ENCODE measurements around the gene RFNG.

Gene RFNG

DNA sequence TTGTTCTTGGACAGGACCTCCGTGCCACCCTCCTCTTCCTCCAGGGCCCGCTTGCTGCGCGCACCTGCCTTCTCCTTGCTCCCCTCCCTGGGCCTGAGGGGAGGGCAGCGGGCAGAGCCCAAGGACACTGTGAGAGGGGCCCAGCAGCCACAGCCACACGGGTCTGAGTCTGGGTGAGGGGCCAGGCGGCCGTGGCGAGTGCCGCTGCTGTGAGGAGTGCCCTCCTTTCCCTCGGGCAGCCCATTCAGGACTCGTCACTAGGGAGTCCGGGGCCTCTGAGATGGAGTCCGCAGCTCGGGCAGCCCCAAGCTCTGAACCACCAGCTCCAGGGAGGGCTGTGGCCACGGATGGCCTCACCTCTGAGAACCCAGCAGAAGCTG, 8.4 kb upstream of the RFNG start:
- H3K36me3 ChIP-seq (ENCODE audit: control insufficient read depth, insufficient read depth, low read length), result peaks cover 85% of the 10 kb centered on the region
- no peak overlapping the region for H3K4me3 ChIP-seq (ENCODE audit: low read depth, low read length)
- H3K27me3 ChIP-seq (ENCODE audit: control insufficient read depth, insufficient read depth, low read length), result no peaks in the 10 kb centered on the region
- H3K27ac ChIP-seq (ENCODE audit: low read depth, low read length), result no peak overlapping the region
- no peaks in the 10 kb centered on the region for H3K9me3 ChIP-seq (ENCODE audit: control insufficient read depth, insufficient read depth, low read depth, low read length)
- H3K9ac ChIP-seq (ENCODE audit: low read length), result no peak overlapping the region
- 0 out of 2 replicates have a peak, but pooled peaks cover 4% of the 10 kb centered on the region for H3K4me1 ChIP-seq (ENCODE audit: control insufficient read depth, insufficient read depth, low read length)

DNA sequence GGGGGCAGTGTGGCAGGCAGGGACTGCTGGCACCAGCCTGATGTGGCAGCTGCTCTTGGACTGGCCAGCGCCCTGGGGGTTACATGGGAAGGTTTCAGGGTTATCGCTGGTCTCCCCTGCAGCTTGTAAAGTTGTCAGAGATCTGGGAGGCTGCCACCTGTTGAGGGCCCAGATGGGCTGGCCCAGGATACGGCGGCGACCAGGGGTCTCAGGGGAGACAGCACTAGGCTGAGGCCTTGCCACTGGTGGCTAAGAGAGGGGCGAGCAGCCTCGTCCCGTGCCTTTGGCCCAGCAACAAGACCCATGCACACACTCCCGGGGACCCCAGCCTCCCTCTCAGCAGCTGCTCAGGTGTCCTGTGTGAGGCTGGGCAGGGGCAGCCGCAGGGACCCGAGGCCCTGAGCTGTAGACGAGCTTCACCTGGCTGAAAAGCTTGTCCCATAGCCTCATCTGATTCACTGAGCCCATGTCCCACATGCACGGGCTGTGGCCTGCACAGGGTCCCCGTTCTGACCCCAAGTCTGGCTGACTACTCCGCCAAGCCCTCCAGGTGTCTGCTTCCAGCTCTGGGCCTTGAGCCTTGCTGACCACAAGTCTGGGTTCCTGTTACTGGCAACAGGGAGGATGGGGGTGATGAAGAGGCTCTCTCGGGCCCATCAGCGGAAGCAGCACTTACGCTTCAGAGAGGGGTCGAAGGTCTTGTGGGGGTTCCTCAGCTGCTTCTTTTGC, 7.8 kb upstream of the RFNG start:
- H3K4me3 ChIP-seq (ENCODE audit: low read depth, low read length), result no peak overlapping the region
- H3K4me1 ChIP-seq (ENCODE audit: control insufficient read depth, insufficient read depth, low read length), result 0 out of 2 replicates have a peak, but pooled peaks cover 3% of the 10 kb centered on the region
- H3K27me3 ChIP-seq (ENCODE audit: control insufficient read depth, insufficient read depth, low read length), result no peaks in the 10 kb centered on the region
- H3K9me3 ChIP-seq (ENCODE audit: control insufficient read depth, insufficient read depth, low read depth, low read length), result no peaks in the 10 kb centered on the region
- H3K27ac ChIP-seq (ENCODE audit: low read depth, low read length), result no peak overlapping the region
- peaks cover 91% of the 10 kb centered on the region for H3K36me3 ChIP-seq (ENCODE audit: control insufficient read depth, insufficient read depth, low read length)
- H3K9ac ChIP-seq (ENCODE audit: low read length), result no peak overlapping the region

DNA sequence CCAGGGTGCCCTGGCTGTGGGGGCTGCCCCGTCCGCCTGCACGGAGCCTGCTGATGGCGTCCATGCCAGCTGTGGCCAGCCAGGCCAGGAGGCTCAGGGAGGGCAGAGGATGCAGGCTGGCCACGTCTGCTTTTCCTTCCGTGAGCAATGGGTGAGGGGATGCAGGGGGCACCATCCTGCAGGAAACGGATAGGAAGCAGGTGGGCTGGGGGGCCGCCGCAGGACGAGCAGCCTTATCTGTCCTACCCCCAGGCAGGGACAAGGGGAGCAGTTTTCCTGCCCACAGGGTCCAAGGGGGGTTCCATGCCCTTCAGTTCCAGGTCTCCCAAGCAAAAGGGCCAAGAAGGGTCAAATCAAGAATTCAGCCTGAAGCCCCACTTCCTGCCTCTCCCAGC, 7.2 kb upstream of the RFNG start:
- Histone ChIP-seq H3K9ac (ENCODE audit: low read length) (no peak overlapping the region), H3K4me3 (ENCODE audit: low read depth, low read length) (no peak overlapping the region), H3K9me3 (ENCODE audit: control insufficient read depth, insufficient read depth, low read depth, low read length) (no peaks in the 10 kb centered on the region), H3K27me3 (ENCODE audit: control insufficient read depth, insufficient read depth, low read length) (no peaks in the 10 kb centered on the region), H3K27ac (ENCODE audit: low read depth, low read length) (no peak overlapping the region), H3K4me1 (ENCODE audit: control insufficient read depth, insufficient read depth, low read length) (no peaks in the 10 kb centered on the region), H3K36me3 (ENCODE audit: control insufficient read depth, insufficient read depth, low read length) (peaks cover 96% of the 10 kb centered on the region)

DNA sequence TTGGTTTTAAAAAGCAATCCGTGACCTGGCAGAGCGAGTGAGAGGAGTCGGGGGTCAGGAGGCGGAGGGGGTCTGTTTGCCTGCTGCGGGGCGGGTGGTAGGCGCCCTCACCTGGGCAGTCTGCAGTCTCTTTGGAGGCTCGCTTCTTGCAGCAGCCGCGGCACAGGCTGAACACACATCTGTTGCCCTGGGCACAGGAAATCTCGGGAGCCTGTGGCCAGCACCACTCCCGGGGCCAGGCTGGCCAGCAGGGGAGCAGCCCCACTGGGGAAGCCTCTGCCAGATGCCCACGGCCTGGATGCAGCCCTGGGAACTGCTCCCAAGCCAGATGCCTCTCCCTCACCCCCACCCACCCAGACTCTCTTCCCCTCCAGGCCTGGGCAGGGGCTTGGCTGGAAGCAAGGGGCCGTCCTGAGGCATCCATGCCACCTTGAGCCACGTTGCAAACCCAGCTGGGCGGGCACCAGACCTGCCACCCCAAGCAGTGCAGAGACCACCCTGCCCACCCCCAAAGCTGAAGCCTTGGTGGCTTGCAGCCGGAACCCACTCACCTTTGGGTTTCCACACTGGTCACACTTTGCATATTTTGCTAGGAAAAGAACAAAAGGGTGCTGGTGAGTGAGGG, 6.7 kb upstream of the RFNG start:
- Histone ChIP-seq H3K4me1 (ENCODE audit: control insufficient read depth, insufficient read depth, low read length) (no peaks in the 10 kb centered on the region), H3K27ac (ENCODE audit: low read depth, low read length) (no peak overlapping the region), H3K9ac (ENCODE audit: low read length) (no peak overlapping the region), H3K27me3 (ENCODE audit: control insufficient read depth, insufficient read depth, low read length) (no peaks in the 10 kb centered on the region), H3K9me3 (ENCODE audit: control insufficient read depth, insufficient read depth, low read depth, low read length) (no peaks in the 10 kb centered on the region), H3K36me3 (ENCODE audit: control insufficient read depth, insufficient read depth, low read length) (peaks cover 96% of the 10 kb centered on the region), H3K4me3 (ENCODE audit: low read depth, low read length) (no peak overlapping the region)

DNA sequence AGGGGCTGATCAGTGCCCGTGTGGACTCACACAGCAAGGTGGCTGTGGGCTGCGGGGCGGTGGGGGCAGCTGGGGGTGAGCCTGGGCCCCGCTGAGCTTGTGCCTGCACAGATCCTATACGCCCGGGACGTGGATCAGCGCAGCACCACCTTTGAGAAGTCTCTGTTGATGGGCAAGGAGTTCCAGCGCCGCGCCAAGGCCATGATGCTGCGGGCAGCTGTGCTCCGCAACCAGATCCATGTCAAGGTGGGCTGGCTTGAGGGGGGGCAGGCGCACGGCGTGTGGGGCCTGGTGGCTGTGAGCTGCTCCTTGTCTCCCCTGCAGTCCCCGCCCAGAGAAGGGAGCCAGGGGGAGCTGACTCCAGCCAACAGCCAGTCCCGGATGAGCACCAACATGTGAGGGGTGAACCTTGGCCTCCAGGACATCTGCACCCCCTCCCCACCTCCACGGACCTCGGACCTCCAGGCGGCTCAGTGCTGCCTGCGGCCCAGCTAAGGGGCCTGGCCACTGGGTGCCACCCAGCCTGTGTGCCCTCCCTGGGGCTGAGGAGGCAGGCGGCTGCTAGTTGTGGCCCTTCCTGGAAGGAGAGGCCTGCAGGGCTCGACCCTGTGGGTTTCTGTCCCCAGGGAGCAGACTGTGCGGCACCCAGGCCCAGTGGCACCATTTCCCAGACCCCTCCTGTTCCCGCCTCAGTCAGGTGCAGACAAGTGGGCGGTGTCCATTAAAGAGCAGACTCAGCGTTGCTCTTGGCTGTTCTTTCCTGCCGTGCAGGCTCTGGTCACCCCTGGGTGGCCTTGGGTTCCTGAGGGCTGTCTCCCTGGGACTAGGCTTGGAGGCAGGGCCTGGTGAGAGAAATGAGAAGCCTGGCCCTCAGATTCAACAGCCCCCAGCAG, 5.4 kb upstream of the RFNG start:
- Histone ChIP-seq H3K9ac (ENCODE audit: low read length) (no peak overlapping the region), H3K36me3 (ENCODE audit: control insufficient read depth, insufficient read depth, low read length) (peaks cover 87% of the 10 kb centered on the region), H3K4me1 (ENCODE audit: control insufficient read depth, insufficient read depth, low read length) (peaks cover 3% of the 10 kb centered on the region; the same call in 1 of the 2 replicates), H3K9me3 (ENCODE audit: control insufficient read depth, insufficient read depth, low read depth, low read length) (no peaks in the 10 kb centered on the region), H3K4me3 (ENCODE audit: low read depth, low read length) (no peak overlapping the region), H3K27me3 (ENCODE audit: control insufficient read depth, insufficient read depth, low read length) (no peaks in the 10 kb centered on the region), H3K27ac (ENCODE audit: low read depth, low read length) (no peak overlapping the region)

DNA sequence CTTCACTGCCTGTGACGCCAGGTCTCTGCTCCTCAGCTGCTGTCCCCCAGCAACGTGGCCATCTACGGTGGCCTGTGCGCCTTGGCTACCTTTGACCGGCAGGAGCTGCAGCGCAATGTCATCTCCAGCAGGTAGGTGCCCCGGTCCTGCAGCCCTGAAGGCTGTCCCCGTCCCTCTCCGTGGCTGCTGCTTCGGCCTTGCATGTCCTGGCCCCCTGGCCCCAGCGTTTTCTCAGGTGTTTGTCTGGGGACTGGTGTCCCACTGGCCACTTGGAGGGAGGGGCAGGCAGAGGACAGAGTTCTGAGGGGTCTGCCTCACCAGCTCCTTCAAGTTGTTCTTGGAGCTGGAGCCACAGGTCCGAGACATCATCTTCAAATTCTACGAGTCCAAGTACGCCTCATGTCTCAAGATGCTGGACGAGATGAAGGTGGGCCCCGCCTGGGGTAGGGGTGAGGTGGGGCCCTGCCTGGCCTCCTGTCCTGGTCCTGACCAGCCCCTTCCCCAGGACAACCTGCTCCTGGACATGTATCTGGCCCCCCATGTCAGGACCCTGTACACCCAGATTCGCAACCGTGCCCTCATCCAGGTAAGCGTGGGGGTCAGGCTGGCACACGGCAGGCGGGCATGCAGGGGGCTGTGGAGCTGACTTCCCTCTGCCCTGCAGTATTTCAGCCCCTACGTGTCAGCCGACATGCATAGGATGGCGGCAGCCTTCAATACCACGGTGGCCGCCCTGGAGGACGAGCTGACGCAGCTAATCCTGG, 4.5 kb upstream of the RFNG start:
- peaks cover 80% of the 10 kb centered on the region for H3K36me3 ChIP-seq (ENCODE audit: control insufficient read depth, insufficient read depth, low read length)
- no peaks in the 10 kb centered on the region for H3K27me3 ChIP-seq (ENCODE audit: control insufficient read depth, insufficient read depth, low read length)
- H3K9me3 ChIP-seq (ENCODE audit: control insufficient read depth, insufficient read depth, low read depth, low read length), result no peaks in the 10 kb centered on the region
- no peak overlapping the region for H3K9ac ChIP-seq (ENCODE audit: low read length)
- no peak overlapping the region for H3K4me3 ChIP-seq (ENCODE audit: low read depth, low read length)
- H3K27ac ChIP-seq (ENCODE audit: low read depth, low read length), result no peak overlapping the region
- peaks cover 3% of the 10 kb centered on the region; the same call in 1 of the 2 replicates for H3K4me1 ChIP-seq (ENCODE audit: control insufficient read depth, insufficient read depth, low read length)

DNA sequence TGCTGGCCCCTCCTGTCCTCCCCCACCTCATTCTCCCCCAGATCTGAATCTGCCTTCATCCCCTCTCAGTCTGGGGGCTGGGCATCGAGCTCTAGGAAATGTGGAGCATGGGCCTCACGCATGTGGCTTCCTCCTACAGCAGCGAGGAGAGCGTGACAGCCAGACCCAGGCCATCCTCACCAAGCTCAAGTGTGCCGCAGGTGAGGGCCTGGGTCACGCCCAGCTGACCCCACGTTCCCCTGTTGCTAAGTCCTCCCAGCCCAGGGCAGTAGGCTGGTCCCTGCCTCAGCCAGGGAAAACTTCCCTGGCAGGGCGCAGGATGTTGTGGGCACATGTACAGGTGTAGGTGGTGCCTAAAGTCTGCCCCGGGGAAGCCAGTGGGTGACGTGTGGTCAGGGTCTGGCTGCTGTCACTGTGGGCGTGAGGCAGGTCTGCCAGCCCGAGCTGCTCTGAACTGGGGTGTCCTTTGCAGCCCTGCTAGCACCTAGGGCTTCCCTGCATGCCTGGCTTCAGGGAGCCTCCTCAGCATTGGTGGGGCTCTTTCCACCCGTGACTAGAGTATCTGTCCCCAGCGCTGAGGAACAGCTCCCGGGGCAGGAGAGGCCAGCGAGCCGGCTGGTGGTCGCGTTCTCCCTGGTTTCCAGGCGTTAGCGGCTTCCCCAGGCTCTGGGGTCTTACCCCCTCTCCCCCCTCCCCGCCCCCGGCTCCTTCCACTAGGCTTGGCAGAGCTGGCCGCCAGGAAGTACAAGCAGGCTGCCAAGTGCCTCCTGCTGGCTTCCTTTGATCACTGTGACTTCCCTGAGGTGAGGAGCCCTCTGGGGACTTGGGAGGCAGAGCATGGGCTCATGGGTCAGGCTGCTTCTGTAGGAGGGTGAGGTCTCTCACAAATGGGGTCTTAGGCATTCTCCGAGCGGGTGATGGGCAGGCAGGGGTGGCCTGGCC, 3.7 kb upstream of the RFNG start:
- Histone ChIP-seq H3K4me3 (ENCODE audit: low read depth, low read length) (no peak overlapping the region), H3K27me3 (ENCODE audit: control insufficient read depth, insufficient read depth, low read length) (no peaks in the 10 kb centered on the region), H3K9me3 (ENCODE audit: control insufficient read depth, insufficient read depth, low read depth, low read length) (no peaks in the 10 kb centered on the region), H3K4me1 (ENCODE audit: control insufficient read depth, insufficient read depth, low read length) (peaks cover 9% of the 10 kb centered on the region), H3K36me3 (ENCODE audit: control insufficient read depth, insufficient read depth, low read length) (peaks cover 73% of the 10 kb centered on the region), H3K9ac (ENCODE audit: low read length) (no peak overlapping the region), H3K27ac (ENCODE audit: low read depth, low read length) (no peak overlapping the region)

DNA sequence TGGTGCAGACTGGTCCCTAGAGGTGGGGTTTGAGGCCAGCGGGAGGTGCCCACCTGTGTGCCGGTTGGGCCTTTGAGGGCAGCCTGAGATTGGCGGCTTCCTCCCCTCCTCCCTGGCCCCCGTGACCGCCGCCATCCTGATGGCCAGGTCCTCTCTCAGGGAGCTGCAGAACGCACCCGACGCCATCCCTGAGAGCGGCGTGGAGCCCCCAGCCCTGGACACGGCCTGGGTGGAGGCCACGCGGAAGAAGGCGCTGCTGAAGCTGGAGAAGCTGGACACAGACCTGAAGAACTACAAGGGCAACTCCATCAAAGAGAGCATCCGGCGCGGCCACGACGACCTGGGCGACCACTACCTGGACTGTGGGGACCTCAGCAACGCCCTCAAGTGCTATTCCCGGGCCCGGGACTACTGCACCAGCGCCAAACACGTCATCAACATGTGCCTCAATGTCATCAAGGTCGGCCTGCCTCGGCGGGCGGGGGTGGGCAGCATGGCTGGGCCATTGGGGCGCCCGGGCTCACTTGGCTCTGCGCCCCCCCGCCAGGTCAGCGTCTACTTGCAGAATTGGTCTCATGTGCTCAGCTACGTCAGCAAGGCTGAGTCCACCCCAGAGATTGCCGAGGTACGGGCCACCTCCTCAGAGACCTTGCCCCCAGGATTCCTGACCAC, 2.9 kb upstream of the RFNG start:
- no peak overlapping the region; the same call in 1 of the 2 replicates for H3K4me3 ChIP-seq (ENCODE audit: low read depth, low read length)
- H3K9ac ChIP-seq (ENCODE audit: low read length), result no peak overlapping the region
- H3K36me3 ChIP-seq (ENCODE audit: control insufficient read depth, insufficient read depth, low read length), result peaks cover 73% of the 10 kb centered on the region
- H3K27me3 ChIP-seq (ENCODE audit: control insufficient read depth, insufficient read depth, low read length), result no peaks in the 10 kb centered on the region
- no peaks in the 10 kb centered on the region for H3K9me3 ChIP-seq (ENCODE audit: control insufficient read depth, insufficient read depth, low read depth, low read length)
- H3K4me1 ChIP-seq (ENCODE audit: control insufficient read depth, insufficient read depth, low read length), result peaks cover 9% of the 10 kb centered on the region
- H3K27ac ChIP-seq (ENCODE audit: low read depth, low read length), result no peak overlapping the region

DNA sequence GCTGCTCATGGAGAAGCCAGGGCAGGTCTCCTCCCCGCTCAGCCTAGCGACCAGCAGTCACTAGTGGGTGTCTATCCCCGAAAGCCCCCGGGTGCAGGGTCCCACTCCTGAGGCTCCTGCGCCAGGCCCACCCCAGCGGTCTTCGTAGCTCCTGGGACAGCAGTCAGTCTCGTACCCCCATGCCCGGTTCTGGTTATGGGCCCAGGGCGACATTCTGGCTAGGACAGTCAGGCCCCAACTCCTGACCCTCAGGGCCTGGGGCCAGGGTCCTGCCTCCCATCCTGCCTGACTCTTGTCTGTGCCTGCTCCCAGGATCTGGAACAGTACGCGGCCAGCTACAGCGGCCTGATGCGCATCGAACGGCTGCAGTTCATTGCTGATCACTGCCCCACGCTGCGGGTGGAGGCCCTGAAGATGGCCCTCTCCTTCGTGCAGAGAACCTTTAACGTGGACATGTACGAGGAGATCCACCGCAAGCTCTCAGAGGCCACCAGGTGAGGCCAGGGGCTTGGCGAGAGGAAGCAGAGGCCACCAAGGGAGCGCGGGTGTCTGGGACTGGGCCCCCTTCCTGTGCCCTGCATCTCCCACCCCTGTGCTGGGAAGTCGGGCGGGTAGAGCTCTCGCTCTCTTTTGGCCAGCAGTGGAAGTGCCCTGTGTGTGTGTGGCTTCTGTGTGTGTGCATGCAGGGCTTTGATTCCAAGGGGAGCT, 2.1 kb upstream of the RFNG start:
- Histone ChIP-seq H3K4me1 (ENCODE audit: control insufficient read depth, insufficient read depth, low read length) (peaks cover 9% of the 10 kb centered on the region), H3K9me3 (ENCODE audit: control insufficient read depth, insufficient read depth, low read depth, low read length) (no peaks in the 10 kb centered on the region), H3K9ac (ENCODE audit: low read length) (no peak overlapping the region), H3K36me3 (ENCODE audit: control insufficient read depth, insufficient read depth, low read length) (peaks cover 73% of the 10 kb centered on the region), H3K27ac (ENCODE audit: low read depth, low read length) (no peak overlapping the region), H3K4me3 (ENCODE audit: low read depth, low read length) (peak overlapping the region; percentile 3; the same call in 1 of the 2 replicates), H3K27me3 (ENCODE audit: control insufficient read depth, insufficient read depth, low read length) (no peaks in the 10 kb centered on the region)
